ENCODE data around the gene TMEM116.
"Not testable (repeated sequence)": the region's sequence is repeated elsewhere in the genome, so short reads cannot be mapped to it uniquely, and the experiment has no call there.

TMEM116 gene

GRCh38 chr12:112008918-112009317, 4.0 kb downstream of the TMEM116 start:
- DNase-seq = no peak

GRCh38 chr12:112007945-112008344, 5.0 kb downstream of the TMEM116 start:
- DNase-seq = no peak

GRCh38 chr12:112005419-112006395, 7.3 kb downstream of the TMEM116 start:
- DNase-seq = no peak

- no peak for DNase-seq
These were observed 8.9 kb downstream of the TMEM116 start for GRCh38 chr12:112004041-112004440.

GRCh38 chr12:112001576-112001975, 11.4 kb downstream of the TMEM116 start:
- no peak for DNase-seq

GRCh38 chr12:112000820-112001219, 12.1 kb downstream of the TMEM116 start:
- no peak for DNase-seq

GRCh38 chr12:111999129-111999528, 13.8 kb downstream of the TMEM116 start:
- not testable (repeated sequence) for DNase-seq

GRCh38 chr12:111998015-111998414, 14.9 kb downstream of the TMEM116 start:
- DNase-seq = no peak

GRCh38 chr12:111997300-111997699, 15.7 kb downstream of the TMEM116 start:
- DNase-seq = no peak

- no peak for DNase-seq
These were observed 17.0 kb downstream of the TMEM116 start for GRCh38 chr12:111995782-111996480.

GRCh38 chr12:111994211-111995111, 18.5 kb downstream of the TMEM116 start:
- DNase-seq = not testable (repeated sequence)

- no peak for DNase-seq
These were observed 19.4 kb downstream of the TMEM116 start for GRCh38 chr12:111993292-111994150.

- no peak for DNase-seq
These were observed 20.5 kb downstream of the TMEM116 start for GRCh38 chr12:111992464-111992863.

GRCh38 chr12:111991946-111992345, 21.0 kb downstream of the TMEM116 start:
- no peak for DNase-seq

- no peak for DNase-seq
These were observed 21.4 kb downstream of the TMEM116 start for GRCh38 chr12:111991535-111991934.

- DNase-seq = no peak
These were observed 28.1 kb downstream of the TMEM116 start for GRCh38 chr12:111984820-111985219.

- no peak for DNase-seq
These were observed 31.0 kb downstream of the TMEM116 start for GRCh38 chr12:111981987-111982386.

GRCh38 chr12:111980598-111980997, 32.4 kb downstream of the TMEM116 start:
- no peak for DNase-seq

- DNase-seq = no peak
These were observed 34.4 kb downstream of the TMEM116 start for GRCh38 chr12:111978545-111978944.

- no peak for DNase-seq
These were observed 36.1 kb downstream of the TMEM116 start for GRCh38 chr12:111976860-111977259.

- no peak for DNase-seq
These were observed 36.7 kb downstream of the TMEM116 start for GRCh38 chr12:111976291-111976690.

Data from 8988T (cell line).